CD14-positive monocyte (primary cell): ENCODE results near the gene CDC16. TPM values are rescaled to one million over a fixed set of nuclear protein-coding genes. Genes with fewer than 3 reads are reported as not detected.
A peak's percentile ranks its signal among the peaks of the same experiment; 100 is the strongest.

ENCODE experiments used
- DNase-seq, 3 donors: peaks; one replicate each; pipeline ENCODE4 v3.0.0-alpha.2; 2011 to 2022
- H2AFZ ChIP-seq: 2 replicates; pipeline ENCODE4 v1.6.0; 2012; ENCODE audit warnings: mild to moderate bottlenecking, low read depth, low read length, inconsistent platforms; ENCODE audit not compliant: insufficient read depth, poor library complexity, severe bottlenecking
- H3K27ac ChIP-seq, 2 donors: 1 replicate in 1 of 2; 2 replicates in 1 of 2; pipeline ENCODE4 v1.5.1; 2012 to 2013; ENCODE audit warnings: low read length in 2 of 2, control low read depth in 1 of 2, inconsistent platforms in 1 of 2, low read depth in 1 of 2, mild to moderate bottlenecking in 1 of 2
- H3K27me3 ChIP-seq, 2 donors: one replicate each; pipeline versions ENCODE4 v1.6.0 to v1.6.1; 2011 to 2013; ENCODE audit warnings: low read length in 2 of 2; ENCODE audit not compliant: control insufficient read depth in 2 of 2, insufficient read depth in 2 of 2
- H3K36me3 ChIP-seq, 2 donors: replicated peaks in 1 of 2; 1 replicate in 1 of 2; 2 replicates in 1 of 2; pipeline versions ENCODE4 v1.5.1 to v1.6.1; 2012 to 2013; ENCODE audit warnings: low read length in 2 of 2, control low read depth in 1 of 2, inconsistent platforms in 1 of 2, mild to moderate bottlenecking in 1 of 2; ENCODE audit not compliant: insufficient read depth in 2 of 2, control insufficient read depth in 1 of 2
- H3K4me1 ChIP-seq, 2 donors: 1 replicate in 1 of 2; 2 replicates in 1 of 2; pipeline versions ENCODE4 v1.5.1 to v1.6.1; 2012 to 2013; ENCODE audit warnings: low read length in 2 of 2, control low read depth in 1 of 2, inconsistent platforms in 1 of 2, mild to moderate bottlenecking in 1 of 2, moderate library complexity in 1 of 2; ENCODE audit not compliant: insufficient read depth in 2 of 2, control insufficient read depth in 1 of 2
- H3K4me2 ChIP-seq: replicated peaks from 2 replicates; pipeline ENCODE3; 2012; ENCODE audit warnings: low read length, moderate library complexity, mild to moderate bottlenecking; ENCODE audit not compliant: poor library complexity, severe bottlenecking; ENCODE audit errors: extremely low read depth
- H3K4me3 ChIP-seq, 3 experiments: fragments of 200-600 bp in 1 of 3; sonication (generic) in 1 of 3; replicated peaks in 1 of 3; 1 replicate in 2 of 3; 2 replicates in 1 of 3; pipeline ENCODE4 v1.5.1; 2011 to 2013; ENCODE audit warnings: low read length in 3 of 3, mild to moderate bottlenecking in 3 of 3, control low read depth in 2 of 3, low read depth in 2 of 3, inconsistent platforms in 1 of 3, moderate library complexity in 1 of 3
- H3K79me2 ChIP-seq: 2 replicates; pipeline ENCODE4 v1.6.0; 2012; ENCODE audit warnings: mild to moderate bottlenecking, control low read depth, inconsistent platforms, low read length, moderate library complexity; ENCODE audit not compliant: insufficient read depth
- H3K9ac ChIP-seq: 2 replicates; pipeline ENCODE4 v1.6.0; 2017; ENCODE audit warnings: low read length, mild to moderate bottlenecking; ENCODE audit not compliant: insufficient read depth, poor library complexity, severe bottlenecking
- H3K9me3 ChIP-seq, 2 donors: replicated peaks in 1 of 2; 1 replicate in 1 of 2; 2 replicates in 1 of 2; pipeline versions ENCODE4 v1.5.1 to v1.6.1; 2012 to 2013; ENCODE audit warnings: low read length in 2 of 2, control low read depth in 1 of 2; ENCODE audit not compliant: control insufficient read depth in 1 of 2, insufficient read depth in 1 of 2
- H4K20me1 ChIP-seq: 2 replicates; pipeline ENCODE4 v1.6.0; 2012; ENCODE audit warnings: mild to moderate bottlenecking, low read length, control low read depth, moderate library complexity; ENCODE audit not compliant: insufficient read depth
- H3K27ac Mint-ChIP-seq, 7 donors: one replicate each; pipeline ENCODE4 v1.8.0; 2020; ENCODE audit warnings: mild to moderate bottlenecking in 7 of 7, mixed read lengths in 7 of 7, moderate library complexity in 6 of 7, inconsistent platforms in 2 of 7
- H3K27me3 Mint-ChIP-seq, 3 donors: one replicate each; pipeline ENCODE4 v1.8.0; 2021 to 2022; ENCODE audit warnings: low read depth in 3 of 3, mild to moderate bottlenecking in 3 of 3, mixed read lengths in 3 of 3, moderate library complexity in 3 of 3, inconsistent platforms in 1 of 3
- H3K36me3 Mint-ChIP-seq, 2 donors: one replicate each; pipeline ENCODE4 v1.8.0; 2020; ENCODE audit warnings: mixed read lengths in 2 of 2, inconsistent platforms in 1 of 2, mild to moderate bottlenecking in 1 of 2
- H3K4me1 Mint-ChIP-seq: one replicate; pipeline ENCODE4 v1.8.0; 2020; ENCODE audit warnings: mild to moderate bottlenecking, mixed read lengths
- H3K4me3 Mint-ChIP-seq, 2 donors: one replicate each; pipeline ENCODE4 v1.8.0; 2020; ENCODE audit warnings: mild to moderate bottlenecking in 2 of 2, mixed read lengths in 2 of 2, moderate library complexity in 1 of 2
- H3K9me3 Mint-ChIP-seq, 7 donors: one replicate each; pipeline ENCODE4 v1.8.0; 2020 to 2022; ENCODE audit warnings: mixed read lengths in 7 of 7, mild to moderate bottlenecking in 6 of 7, moderate library complexity in 6 of 7, inconsistent platforms in 2 of 7
- CTCF ChIP-seq: fragments of 200-600 bp; IDR thresholded peaks from one replicate; pipeline ENCODE4 v1.8.0; 2022; ENCODE audit warnings: antibody characterized with exemption, mild to moderate bottlenecking
- WGBS: methylation state at CpG from one replicate; pipeline ENCODE4 v1.1.5; 2013; ENCODE audit warnings: missing lambda C conversion rate; ENCODE audit not compliant: insufficient coverage; 5-methylcytosine and 5-hydroxymethylcytosine counted together
- intact Hi-C, 2 donors: fragments of 100-400 bp; cut with micrococcal nuclease; formaldehyde crosslinking; loops; one replicate each; pipeline versions ENCODE4 v1.15.0 to v1.15.1; 2023
- polyA plus RNA-seq, 3 donors: library from polyadenylated mRNA; depleted of rRNA in 1 of 3; unstranded in 2 of 3; stranded (reverse) in 1 of 3; fragments of 300-500 nt in 2 of 3; fragments of >200 nt in 1 of 3; fragmentation: Illumina TruSeq in 2 of 3; gene quantifications; 1 replicate in 2 of 3; 2 replicates in 1 of 3; pipeline ENCODE4 v1.2.3, GENCODE V29; 2012 to 2021

CDC16 gene
- polyA plus RNA-seq, 3 donors, result 15.6 to 72.1 (median 21.1) TPM

GRCh38 chr13:114296902-114297301, 62.2 kb downstream of the CDC16 start:
- Histone ChIP-seq H3K36me3 (peaks cover 48 to 73% of the 10 kb centered on the region in 2 donors), H4K20me1 (no peaks in the 10 kb centered on the region), H2AFZ (no peak overlapping the region), H3K9ac (no peak overlapping the region), H3K27ac (no peak overlapping the region), H3K27me3 (no peaks in the 10 kb centered on the region), H3K4me3 (no peak overlapping the region), H3K4me1 (no peaks in the 10 kb centered on the region), H3K4me2 (no peak overlapping the region), H3K9me3 (no peaks in the 10 kb centered on the region), H3K79me2 (peaks cover 4% of the 10 kb centered on the region)
- DNase-seq, result no peak
- Mint-ChIP-seq H3K27ac (no peak overlapping the region), H3K27me3 (no peaks in the 10 kb centered on the region), H3K36me3 (peaks cover 62 to 94% of the 10 kb centered on the region in 2 donors), H3K4me3 (no peak overlapping the region), H3K9me3 (peaks cover 0 to 2% (median 0%) of the 10 kb centered on the region in 7 donors), H3K4me1 (no peaks in the 10 kb centered on the region)
- no peak for TF ChIP-seq CTCF
- WGBS, result no CpG with 5 or more reads among the region's 5 CpGs
- intact Hi-C loops, result no loop called here

GRCh38 chr13:114298866-114299265, 64.2 kb downstream of the CDC16 start:
- H3K9ac ChIP-seq, result no peak overlapping the region
- no peaks in the 10 kb centered on the region for H3K4me1 ChIP-seq
- H3K9me3 ChIP-seq, result no peaks in the 10 kb centered on the region
- H3K79me2 ChIP-seq, result no peaks in the 10 kb centered on the region
- peaks cover 0 to 3% (median 0%) of the 10 kb centered on the region in 3 donors for H3K27me3 Mint-ChIP-seq
- H3K4me1 Mint-ChIP-seq, result no peaks in the 10 kb centered on the region
- H4K20me1 ChIP-seq, result no peaks in the 10 kb centered on the region
- H3K27ac Mint-ChIP-seq, result peak overlapping the region in 2 of 7 donors; percentile 66 to 84
- no peak overlapping the region for H3K4me3 Mint-ChIP-seq
- peaks cover 50 to 80% of the 10 kb centered on the region in 2 donors for H3K36me3 ChIP-seq
- no peak overlapping the region for H3K4me2 ChIP-seq
- 96% methylated on average over 12 of the region's 12 CpGs for WGBS
- no peak for TF ChIP-seq CTCF
- intact Hi-C loops, result no loop called here
- no peak overlapping the region for H2AFZ ChIP-seq
- no peak overlapping the region for H3K27ac ChIP-seq
- H3K9me3 Mint-ChIP-seq, result no peaks in the 10 kb centered on the region
- no peak for DNase-seq
- peaks cover 66 to 94% of the 10 kb centered on the region in 2 donors for H3K36me3 Mint-ChIP-seq
- no peaks in the 10 kb centered on the region for H3K27me3 ChIP-seq
- no peak overlapping the region for H3K4me3 ChIP-seq
